Adrenal gland (tissue), 5 donors: Measurements from ENCODE around the gene MCRS1.

Source experiments
- POLR2A ChIP-seq, 2 donors: fragments of 450-650 bp; IDR thresholded peaks; one replicate each; pipeline ENCODE4 v1.6.1; 2017; ENCODE audit warnings: antibody characterized with exemption in 2 of 2, mild to moderate bottlenecking in 2 of 2, moderate library complexity in 1 of 2
- TF ChIP-seq, protein P1 (sequence below), 6 experiments: fragments of 450-650 bp in 4 of 6; fragments of 200-600 bp in 2 of 6; sonication (generic) in 1 of 6; IDR thresholded peaks; 1 replicate in 5 of 6; 2 replicates in 1 of 6; pipeline versions ENCODE4 v1.5.1 to v1.8.0; 2016 to 2021; ENCODE audit warnings: antibody characterized with exemption in 6 of 6, mild to moderate bottlenecking in 2 of 6, moderate library complexity in 1 of 6
- donor health status: DM: no; HTN: no; CAD: no.

DNA sequence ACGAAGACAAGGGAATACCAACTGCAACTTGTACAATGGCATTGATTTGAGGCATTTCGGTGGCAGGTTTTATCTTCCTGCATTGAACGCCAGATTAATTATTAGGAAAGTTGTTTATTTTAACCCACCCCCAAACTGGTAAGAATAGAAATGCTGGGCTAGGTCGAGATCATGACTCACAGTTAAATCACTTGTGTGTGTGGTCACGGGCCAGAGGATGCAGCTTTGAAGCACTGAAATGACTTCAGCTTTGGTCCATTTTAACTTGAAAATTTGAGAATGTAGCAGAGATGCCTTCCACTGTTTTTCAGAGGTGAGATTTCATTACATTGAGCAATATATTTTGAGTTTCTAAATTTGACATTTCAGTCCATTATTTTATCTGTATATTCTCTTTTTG, 52.7 kb downstream of the MCRS1 start:
- TF ChIP-seq, protein P1, sequence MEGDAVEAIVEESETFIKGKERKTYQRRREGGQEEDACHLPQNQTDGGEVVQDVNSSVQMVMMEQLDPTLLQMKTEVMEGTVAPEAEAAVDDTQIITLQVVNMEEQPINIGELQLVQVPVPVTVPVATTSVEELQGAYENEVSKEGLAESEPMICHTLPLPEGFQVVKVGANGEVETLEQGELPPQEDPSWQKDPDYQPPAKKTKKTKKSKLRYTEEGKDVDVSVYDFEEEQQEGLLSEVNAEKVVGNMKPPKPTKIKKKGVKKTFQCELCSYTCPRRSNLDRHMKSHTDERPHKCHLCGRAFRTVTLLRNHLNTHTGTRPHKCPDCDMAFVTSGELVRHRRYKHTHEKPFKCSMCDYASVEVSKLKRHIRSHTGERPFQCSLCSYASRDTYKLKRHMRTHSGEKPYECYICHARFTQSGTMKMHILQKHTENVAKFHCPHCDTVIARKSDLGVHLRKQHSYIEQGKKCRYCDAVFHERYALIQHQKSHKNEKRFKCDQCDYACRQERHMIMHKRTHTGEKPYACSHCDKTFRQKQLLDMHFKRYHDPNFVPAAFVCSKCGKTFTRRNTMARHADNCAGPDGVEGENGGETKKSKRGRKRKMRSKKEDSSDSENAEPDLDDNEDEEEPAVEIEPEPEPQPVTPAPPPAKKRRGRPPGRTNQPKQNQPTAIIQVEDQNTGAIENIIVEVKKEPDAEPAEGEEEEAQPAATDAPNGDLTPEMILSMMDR (IDR thresholded peaks at IDR 0.05): no peak
- TF ChIP-seq POLR2A (IDR thresholded peaks at IDR 0.05): no peak
